ENCODE data around the gene UBFD1.

The UBFD1 gene

GRCh38 chr16:23530062-23530461 lies 27.5 kb upstream of the UBFD1 start:
- TF ChIP-seq CTCF (IDR thresholded peaks at IDR 0.05; ENCODE audit: insufficient read depth, low read length, poor library complexity, severe bottlenecking) = no peak
- peaks cover 32% of the 10 kb centered on the region for H3K36me3 ChIP-seq (ENCODE audit: control insufficient read depth, insufficient read depth, low read length)
- DNase-seq (ENCODE audit: extremely low read depth, insufficient read length) = no peak
- no peak overlapping the region for H3K4me3 ChIP-seq (replicated peaks; ENCODE audit: low read depth, low read length)
- no peaks in the 10 kb centered on the region for H3K27me3 ChIP-seq (replicated peaks; ENCODE audit: control insufficient read depth, insufficient read depth, low read length)

GRCh38 chr16:23532448-23532847 lies 25.1 kb upstream of the UBFD1 start:
- Histone ChIP-seq H3K4me3 (replicated peaks; ENCODE audit: low read depth, low read length) (no peak overlapping the region), H3K27me3 (replicated peaks; ENCODE audit: control insufficient read depth, insufficient read depth, low read length) (no peaks in the 10 kb centered on the region), H3K36me3 (ENCODE audit: control insufficient read depth, insufficient read depth, low read length) (peaks cover 29% of the 10 kb centered on the region)
- no peak for TF ChIP-seq CTCF (IDR thresholded peaks at IDR 0.05; ENCODE audit: insufficient read depth, low read length, poor library complexity, severe bottlenecking)
- DNase-seq (ENCODE audit: extremely low read depth, insufficient read length) = no peak

GRCh38 chr16:23534868-23535860 lies 22.4 kb upstream of the UBFD1 start:
- Histone ChIP-seq H3K27me3 (replicated peaks; ENCODE audit: control insufficient read depth, insufficient read depth, low read length) (no peaks in the 10 kb centered on the region), H3K4me3 (replicated peaks; ENCODE audit: low read depth, low read length) (no peak overlapping the region), H3K36me3 (ENCODE audit: control insufficient read depth, insufficient read depth, low read length) (peaks cover 20% of the 10 kb centered on the region)
- no peak for TF ChIP-seq CTCF (IDR thresholded peaks at IDR 0.05; ENCODE audit: insufficient read depth, low read length, poor library complexity, severe bottlenecking)
- no peak for DNase-seq (ENCODE audit: extremely low read depth, insufficient read length)

GRCh38 chr16:23535901-23536300 lies 21.6 kb upstream of the UBFD1 start:
- H3K36me3 ChIP-seq (ENCODE audit: control insufficient read depth, insufficient read depth, low read length) = peaks cover 20% of the 10 kb centered on the region
- no peaks in the 10 kb centered on the region for H3K27me3 ChIP-seq (replicated peaks; ENCODE audit: control insufficient read depth, insufficient read depth, low read length)
- TF ChIP-seq CTCF (IDR thresholded peaks at IDR 0.05; ENCODE audit: insufficient read depth, low read length, poor library complexity, severe bottlenecking) = no peak
- DNase-seq (ENCODE audit: extremely low read depth, insufficient read length) = no peak
- H3K4me3 ChIP-seq (replicated peaks; ENCODE audit: low read depth, low read length) = no peak overlapping the region

- no peak for TF ChIP-seq CTCF (IDR thresholded peaks at IDR 0.05; ENCODE audit: insufficient read depth, low read length, poor library complexity, severe bottlenecking)
- no peaks in the 10 kb centered on the region for H3K27me3 ChIP-seq (replicated peaks; ENCODE audit: control insufficient read depth, insufficient read depth, low read length)
- no peak for DNase-seq (ENCODE audit: extremely low read depth, insufficient read length)
- no peak overlapping the region for H3K4me3 ChIP-seq (replicated peaks; ENCODE audit: low read depth, low read length)
- H3K36me3 ChIP-seq (ENCODE audit: control insufficient read depth, insufficient read depth, low read length) = peaks cover 20% of the 10 kb centered on the region
These were observed 20.1 kb upstream of the UBFD1 start for GRCh38 chr16:23537390-23537789.
